Nephron (organoid): ENCODE data around the gene CHSY3.

ENCODE experiments used
- H3K27ac Mint-ChIP-seq, 3 experiments: 2 replicates each; pipeline ENCODE4 v1.8.0; 2020; ENCODE audit warnings: mixed read lengths in 3 of 3, mild to moderate bottlenecking in 2 of 3, moderate library complexity in 1 of 3
- H3K27me3 Mint-ChIP-seq: 2 replicates; pipeline ENCODE4 v1.8.0; 2021; ENCODE audit warnings: low read depth, mild to moderate bottlenecking, moderate library complexity, mixed read lengths
- H3K36me3 Mint-ChIP-seq: 2 replicates; pipeline ENCODE4 v1.8.0; 2020; ENCODE audit warnings: low read depth, mixed read lengths
- H3K4me1 Mint-ChIP-seq: 2 replicates; pipeline ENCODE4 v1.8.0; 2020; ENCODE audit warnings: mixed read lengths
- H3K4me3 Mint-ChIP-seq, 3 experiments: 2 replicates each; pipeline ENCODE4 v1.8.0; 2020; ENCODE audit warnings: mild to moderate bottlenecking in 3 of 3, mixed read lengths in 3 of 3, moderate library complexity in 2 of 3
- H3K9me3 Mint-ChIP-seq: 2 replicates; pipeline ENCODE4 v1.8.0; 2020; ENCODE audit warnings: mixed read lengths
- CTCF ChIP-seq, 3 experiments: fragments of 200-600 bp; sonication (generic); IDR thresholded peaks; one replicate each; pipeline ENCODE4 v1.5.0; 2021; ENCODE audit warnings: antibody characterized with exemption in 3 of 3; ENCODE audit not compliant: unreplicated experiment in 3 of 3

The CHSY3 gene

GRCh38 chr5:129909225-129909624 is 5.0 kb downstream of the CHSY3 start:
- Mint-ChIP-seq H3K27me3 (peaks cover 23% of the 10 kb centered on the region), H3K9me3 (no peaks in the 10 kb centered on the region), H3K4me1 (peaks cover 14% of the 10 kb centered on the region), H3K4me3 (no peak overlapping the region), H3K36me3 (no peaks in the 10 kb centered on the region), H3K27ac (no peak overlapping the region)
- no peak for TF ChIP-seq CTCF (IDR thresholded peaks at IDR 0.05; ENCODE audit: unreplicated experiment in 3 of 3)

GRCh38 chr5:129912601-129913255 is 8.5 kb downstream of the CHSY3 start:
- Mint-ChIP-seq H3K9me3 (no peaks in the 10 kb centered on the region), H3K4me1 (no peaks in the 10 kb centered on the region), H3K27me3 (peaks cover 6% of the 10 kb centered on the region), H3K4me3 (no peak overlapping the region), H3K36me3 (no peaks in the 10 kb centered on the region), H3K27ac (no peak overlapping the region)
- no peak for TF ChIP-seq CTCF (IDR thresholded peaks at IDR 0.05; ENCODE audit: unreplicated experiment in 3 of 3)

GRCh38 chr5:129915415-129915814 is 11.2 kb downstream of the CHSY3 start:
- peaks cover 2% of the 10 kb centered on the region for H3K9me3 Mint-ChIP-seq
- H3K4me1 Mint-ChIP-seq: no peaks in the 10 kb centered on the region
- no peak overlapping the region for H3K27ac Mint-ChIP-seq
- H3K4me3 Mint-ChIP-seq: no peak overlapping the region
- H3K36me3 Mint-ChIP-seq: peaks cover 8% of the 10 kb centered on the region
- TF ChIP-seq CTCF (IDR thresholded peaks at IDR 0.05; ENCODE audit: unreplicated experiment in 3 of 3): no peak
- H3K27me3 Mint-ChIP-seq: no peaks in the 10 kb centered on the region

GRCh38 chr5:129917224-129917623 is 13.0 kb downstream of the CHSY3 start:
- H3K9me3 Mint-ChIP-seq: peaks cover 2% of the 10 kb centered on the region
- H3K4me1 Mint-ChIP-seq: no peaks in the 10 kb centered on the region
- H3K4me3 Mint-ChIP-seq: no peak overlapping the region
- TF ChIP-seq CTCF (IDR thresholded peaks at IDR 0.05; ENCODE audit: unreplicated experiment in 3 of 3): no peak
- H3K27ac Mint-ChIP-seq: no peak overlapping the region
- H3K27me3 Mint-ChIP-seq: no peaks in the 10 kb centered on the region
- H3K36me3 Mint-ChIP-seq: peaks cover 8% of the 10 kb centered on the region

- Mint-ChIP-seq H3K4me1 (no peaks in the 10 kb centered on the region), H3K36me3 (peaks cover 8% of the 10 kb centered on the region), H3K4me3 (no peak overlapping the region), H3K9me3 (peaks cover 2% of the 10 kb centered on the region), H3K27ac (no peak overlapping the region), H3K27me3 (no peaks in the 10 kb centered on the region)
- TF ChIP-seq CTCF (IDR thresholded peaks at IDR 0.05; ENCODE audit: unreplicated experiment in 3 of 3): no peak
These were observed 16.9 kb downstream of the CHSY3 start for GRCh38 chr5:129921204-129921603.

- Mint-ChIP-seq H3K4me1 (no peaks in the 10 kb centered on the region), H3K27ac (no peak overlapping the region), H3K27me3 (no peaks in the 10 kb centered on the region), H3K9me3 (no peaks in the 10 kb centered on the region), H3K36me3 (no peaks in the 10 kb centered on the region), H3K4me3 (no peak overlapping the region)
- TF ChIP-seq CTCF (IDR thresholded peaks at IDR 0.05; ENCODE audit: unreplicated experiment in 3 of 3): no peak
These were observed 26.0 kb downstream of the CHSY3 start for GRCh38 chr5:129930221-129930620.
